DLD1 (cell line): Measurements from ENCODE around the gene PDE11A.

Source experiments
- in situ Hi-C: cut with HindIII; loops from 2 replicates; pipeline ENCODE4 v1.10.0; 2017; ENCODE audit warnings: low sequenced_read_pairs

Gene PDE11A

GRCh38 chr2:177782613-177783012 is 290.0 kb downstream of the PDE11A start:
- in situ Hi-C loops, result no loop called here

DNA sequence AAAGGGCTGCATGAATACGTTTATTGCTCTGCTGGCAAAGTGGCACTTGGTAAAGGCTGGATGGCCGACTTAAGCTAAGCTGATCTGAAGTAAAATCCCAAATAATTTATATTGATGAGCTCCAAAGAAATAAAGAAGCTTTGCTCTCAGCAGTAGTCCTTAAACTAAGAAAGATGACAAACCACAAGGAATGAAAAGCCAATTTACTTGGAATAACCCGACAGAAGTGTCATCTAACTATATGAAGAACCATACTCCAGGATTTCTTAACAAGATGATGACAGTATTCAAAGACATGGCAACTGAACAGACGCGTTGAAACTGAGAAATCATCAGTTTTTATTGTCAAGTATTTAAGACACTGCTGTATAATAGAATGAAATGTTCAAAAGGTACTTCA is 294.1 kb downstream of the PDE11A start:
- in situ Hi-C loops, result no loop called here

GRCh38 chr2:177772529-177772928 is 300.0 kb downstream of the PDE11A start:
- in situ Hi-C loops, result no loop called here

DNA sequence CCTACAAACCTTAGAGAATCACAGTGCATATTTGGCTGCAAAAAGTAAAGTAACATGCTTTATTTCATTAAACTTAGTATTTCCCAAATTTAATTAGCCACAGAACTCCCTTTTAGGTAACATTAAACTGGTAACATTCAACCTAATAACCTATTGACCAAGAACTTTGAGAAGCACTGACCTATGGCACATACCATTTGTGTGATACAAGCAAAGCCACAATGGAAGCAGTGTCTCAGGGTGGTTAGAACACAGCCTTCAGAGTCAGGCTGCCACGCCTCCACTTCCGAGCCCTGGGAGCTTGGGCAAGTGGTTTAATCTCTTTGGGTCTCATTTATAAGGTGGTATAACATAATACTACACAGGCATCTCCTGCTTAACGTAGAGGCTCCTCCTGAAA is 301.4 kb downstream of the PDE11A start:
- in situ Hi-C loops, result no loop called here

DNA sequence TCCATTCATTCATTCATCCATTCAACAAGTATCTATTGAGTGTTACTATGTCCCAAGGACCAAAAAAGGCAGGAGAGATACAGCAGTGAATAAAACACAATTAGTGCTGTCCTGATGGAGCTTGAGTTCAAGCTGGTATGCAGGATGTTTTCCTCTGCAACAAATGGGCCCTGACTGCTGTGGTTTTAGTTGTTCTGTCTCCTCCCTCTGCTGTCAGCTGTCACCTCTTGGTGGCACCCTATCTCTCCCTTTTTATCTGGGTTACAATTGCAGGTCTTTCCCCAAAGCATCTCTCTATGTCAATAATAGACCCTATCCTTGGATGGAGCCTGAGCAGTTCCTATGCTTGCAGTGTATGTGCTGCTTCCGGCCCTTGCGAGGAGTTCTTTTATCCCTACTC is 304.8 kb downstream of the PDE11A start:
- in situ Hi-C loops, result no loop called here

DNA sequence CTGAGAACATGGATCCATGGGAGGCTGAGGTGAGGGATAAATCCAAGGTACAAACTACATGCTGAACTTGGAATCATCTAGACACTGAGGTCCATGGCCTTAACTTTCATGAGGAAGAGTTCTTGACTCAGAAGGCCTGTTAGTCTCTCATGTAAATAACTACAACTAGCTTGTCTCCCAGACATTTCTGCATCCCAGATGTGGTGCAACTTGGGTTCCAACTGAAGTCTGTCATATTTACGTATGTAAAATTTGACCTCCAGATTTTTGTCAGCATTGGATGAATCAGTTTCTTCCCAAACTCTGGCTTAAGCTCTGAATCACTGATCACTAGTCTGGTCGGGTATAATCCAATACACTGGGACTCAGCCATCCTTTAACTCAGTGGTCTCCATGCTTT is 306.9 kb downstream of the PDE11A start:
- in situ Hi-C loops, result no loop called here

- in situ Hi-C loops, result no loop called here
Observed at GRCh38 chr2:177763531-177764265, 308.9 kb downstream of the PDE11A start.

GRCh38 chr2:177759443-177759842 is 313.1 kb downstream of the PDE11A start:
- in situ Hi-C loops, result no loop called here

DNA sequence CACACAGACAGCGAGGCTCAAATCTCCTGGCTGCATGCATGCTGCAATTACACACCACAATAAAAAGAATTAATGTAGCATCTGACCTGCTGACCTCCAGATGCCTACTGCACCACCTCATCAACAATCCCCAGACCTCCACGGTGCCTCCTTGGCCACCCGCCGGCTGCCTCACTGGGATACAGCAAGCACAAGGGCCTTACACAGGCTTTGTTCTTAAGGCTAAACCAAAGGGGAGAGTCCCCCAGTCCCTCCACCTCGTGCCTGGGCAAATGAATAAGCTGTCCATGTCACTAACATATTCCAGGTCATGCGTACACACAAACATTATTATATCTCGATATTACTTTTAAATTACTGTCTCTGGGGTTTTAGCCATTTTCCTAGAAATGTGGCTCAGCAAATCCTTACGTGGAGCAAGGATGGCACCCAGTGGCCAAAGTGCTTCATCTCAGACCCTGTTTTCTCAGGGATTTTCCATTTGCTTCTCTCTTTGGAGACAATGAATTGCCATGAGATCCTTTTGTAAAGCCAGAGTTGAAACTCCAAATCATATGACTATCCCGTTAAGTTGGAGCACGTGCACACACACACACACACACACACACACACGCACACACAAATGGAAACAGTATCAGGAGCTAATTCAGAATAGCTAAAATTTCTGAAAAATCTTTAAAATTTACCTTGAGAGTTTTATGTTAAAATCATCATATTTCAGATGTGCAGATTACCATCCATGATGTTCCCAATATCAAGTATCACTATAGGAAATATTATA is 313.8 kb downstream of the PDE11A start:
- in situ Hi-C loops, result no loop called here

GRCh38 chr2:177756336-177756735 is 316.2 kb downstream of the PDE11A start:
- in situ Hi-C loops, result no loop called here

DNA sequence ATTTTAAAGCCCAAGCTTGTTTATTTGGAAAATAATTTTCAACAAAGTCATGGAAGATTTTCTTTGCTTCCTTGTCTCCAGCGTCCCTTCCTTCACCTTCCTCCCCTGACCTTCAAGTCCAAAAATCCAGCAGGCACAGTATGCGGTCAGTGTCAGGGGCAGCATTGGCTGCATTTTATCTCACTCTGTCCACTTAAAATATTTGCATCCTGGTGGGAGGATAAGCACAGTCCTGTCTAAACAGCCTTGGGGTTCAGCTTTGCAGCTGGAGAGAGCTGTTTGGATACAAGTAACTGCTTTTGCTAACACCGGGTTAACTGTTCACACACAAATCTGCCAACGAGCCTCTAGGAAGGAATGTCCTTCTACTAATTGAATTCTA is 318.1 kb downstream of the PDE11A start:
- in situ Hi-C loops, result no loop called here

- in situ Hi-C loops, result no loop called here
Observed at GRCh38 chr2:177753682-177754491, 318.7 kb downstream of the PDE11A start.

- in situ Hi-C loops, result no loop called here
Observed at GRCh38 chr2:177748360-177748759, 324.2 kb downstream of the PDE11A start.

GRCh38 chr2:177747384-177747783 is 325.2 kb downstream of the PDE11A start:
- in situ Hi-C loops, result no loop called here

GRCh38 chr2:177746358-177746757 is 326.2 kb downstream of the PDE11A start:
- in situ Hi-C loops, result no loop called here

GRCh38 chr2:177745531-177745930 is 327.0 kb downstream of the PDE11A start:
- in situ Hi-C loops, result no loop called here

GRCh38 chr2:177742851-177743250 is 329.7 kb downstream of the PDE11A start:
- in situ Hi-C loops, result no loop called here

GRCh38 chr2:177741866-177742265 is 330.7 kb downstream of the PDE11A start:
- in situ Hi-C loops, result no loop called here

- in situ Hi-C loops, result no loop called here
Observed at GRCh38 chr2:177740700-177741099, 331.9 kb downstream of the PDE11A start.

DNA sequence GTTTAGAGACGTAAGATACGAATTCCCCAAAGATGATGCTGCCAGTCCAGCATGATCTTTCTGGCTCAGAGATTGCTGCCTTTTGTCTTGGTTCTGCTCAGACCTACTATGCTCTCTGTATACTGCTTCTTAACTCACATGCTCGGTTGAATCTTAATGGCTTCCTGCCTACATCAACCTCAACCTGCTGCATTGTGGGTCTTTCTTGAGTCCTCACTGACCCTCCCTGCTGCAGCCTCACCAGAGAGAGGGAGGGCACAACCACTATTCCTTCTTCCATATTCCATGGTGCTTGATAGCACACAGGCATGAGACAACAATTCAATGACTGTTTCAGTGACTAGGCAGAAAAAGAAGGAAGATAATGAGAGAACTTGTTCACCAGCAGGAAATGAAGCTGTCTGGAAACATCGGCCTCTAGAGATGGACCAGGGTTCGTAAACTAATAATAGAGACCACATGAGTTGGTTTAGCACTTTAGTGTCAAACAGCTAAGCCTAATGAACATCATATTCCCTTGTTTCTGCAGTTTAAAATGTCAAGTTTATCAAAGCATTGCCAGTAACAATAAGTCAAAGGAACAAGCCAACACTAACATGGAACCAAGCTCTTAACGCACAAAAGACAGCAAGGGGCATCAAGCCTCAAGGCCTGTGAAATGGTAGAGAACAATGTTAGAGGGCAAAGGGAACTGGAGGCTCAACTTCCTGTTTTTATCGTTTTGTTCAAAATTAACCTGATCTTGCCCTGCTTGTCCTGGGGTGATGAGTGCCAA is 333.9 kb downstream of the PDE11A start:
- in situ Hi-C loops, result no loop called here

- in situ Hi-C loops, result no loop called here
Observed at GRCh38 chr2:177735318-177735803, 337.2 kb downstream of the PDE11A start.
